ENCODE data around the gene CIB4. TPM values are rescaled to one million over a fixed set of nuclear protein-coding genes. Genes with fewer than 3 reads are reported as not detected.

CIB4 gene
- total and polyA plus RNA-seq, 2 of the 13 experiments (the other 11 are each of a cell fraction or from before 2014, with no cell fraction given), result not detected

DNA sequence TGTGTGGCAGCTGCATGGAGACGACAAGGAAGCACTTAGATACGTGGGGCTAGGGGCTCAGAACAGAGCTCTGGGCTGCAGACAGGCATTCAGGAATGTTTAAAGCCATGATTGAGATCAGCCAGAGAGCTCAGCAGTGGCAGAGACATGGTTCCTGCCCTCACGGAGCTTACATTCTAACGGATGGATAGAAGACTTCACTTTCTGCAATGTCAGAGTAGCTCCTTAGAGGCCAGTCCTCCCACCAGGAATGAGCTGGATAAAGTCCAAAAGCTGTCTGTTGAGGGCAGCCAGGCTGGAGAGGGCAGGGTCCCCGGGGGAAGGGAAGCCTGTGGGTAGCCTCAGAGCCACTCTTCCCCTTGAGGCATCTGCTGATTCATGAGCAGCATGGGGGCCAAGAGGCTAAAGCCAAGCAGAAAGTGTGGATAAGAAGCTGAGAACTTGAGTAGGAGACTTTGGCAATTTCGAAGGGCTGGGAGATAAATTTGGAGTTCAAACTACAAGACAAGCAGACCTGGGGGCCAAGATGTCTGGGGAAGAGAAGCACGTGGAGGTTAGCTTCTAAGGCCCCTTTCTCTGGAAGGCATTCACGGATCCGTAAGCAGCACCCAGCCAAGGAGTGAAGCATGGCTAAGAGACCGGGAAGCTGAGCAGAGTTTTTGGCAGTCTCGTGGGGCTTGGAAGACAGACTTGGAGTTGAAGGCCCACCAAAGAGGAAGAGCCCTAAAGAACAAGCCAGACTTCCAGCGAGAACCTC lies 9.7 kb upstream of the CIB4 start (continued):
- TF ChIP-seq, protein P1, sequence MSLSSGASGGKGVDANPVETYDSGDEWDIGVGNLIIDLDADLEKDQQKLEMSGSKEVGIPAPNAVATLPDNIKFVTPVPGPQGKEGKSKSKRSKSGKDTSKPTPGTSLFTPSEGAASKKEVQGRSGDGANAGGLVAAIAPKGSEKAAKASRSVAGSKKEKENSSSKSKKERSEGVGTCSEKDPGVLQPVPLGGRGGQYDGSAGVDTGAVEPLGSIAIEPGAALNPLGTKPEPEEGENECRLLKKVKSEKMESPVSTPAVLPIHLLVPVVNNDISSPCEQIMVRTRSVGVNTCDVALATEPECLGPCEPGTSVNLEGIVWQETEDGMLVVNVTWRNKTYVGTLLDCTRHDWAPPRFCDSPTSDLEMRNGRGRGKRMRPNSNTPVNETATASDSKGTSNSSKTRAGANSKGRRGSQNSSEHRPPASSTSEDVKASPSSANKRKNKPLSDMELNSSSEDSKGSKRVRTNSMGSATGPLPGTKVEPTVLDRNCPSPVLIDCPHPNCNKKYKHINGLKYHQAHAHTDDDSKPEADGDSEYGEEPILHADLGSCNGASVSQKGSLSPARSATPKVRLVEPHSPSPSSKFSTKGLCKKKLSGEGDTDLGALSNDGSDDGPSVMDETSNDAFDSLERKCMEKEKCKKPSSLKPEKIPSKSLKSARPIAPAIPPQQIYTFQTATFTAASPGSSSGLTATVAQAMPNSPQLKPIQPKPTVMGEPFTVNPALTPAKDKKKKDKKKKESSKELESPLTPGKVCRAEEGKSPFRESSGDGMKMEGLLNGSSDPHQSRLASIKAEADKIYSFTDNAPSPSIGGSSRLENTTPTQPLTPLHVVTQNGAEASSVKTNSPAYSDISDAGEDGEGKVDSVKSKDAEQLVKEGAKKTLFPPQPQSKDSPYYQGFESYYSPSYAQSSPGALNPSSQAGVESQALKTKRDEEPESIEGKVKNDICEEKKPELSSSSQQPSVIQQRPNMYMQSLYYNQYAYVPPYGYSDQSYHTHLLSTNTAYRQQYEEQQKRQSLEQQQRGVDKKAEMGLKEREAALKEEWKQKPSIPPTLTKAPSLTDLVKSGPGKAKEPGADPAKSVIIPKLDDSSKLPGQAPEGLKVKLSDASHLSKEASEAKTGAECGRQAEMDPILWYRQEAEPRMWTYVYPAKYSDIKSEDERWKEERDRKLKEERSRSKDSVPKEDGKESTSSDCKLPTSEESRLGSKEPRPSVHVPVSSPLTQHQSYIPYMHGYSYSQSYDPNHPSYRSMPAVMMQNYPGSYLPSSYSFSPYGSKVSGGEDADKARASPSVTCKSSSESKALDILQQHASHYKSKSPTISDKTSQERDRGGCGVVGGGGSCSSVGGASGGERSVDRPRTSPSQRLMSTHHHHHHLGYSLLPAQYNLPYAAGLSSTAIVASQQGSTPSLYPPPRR (CRISPR knock-in tag; IDR thresholded peaks at IDR 0.05; ENCODE audit: borderline replicate concordance), result no peak
- no peak for TF ChIP-seq SMYD3 (CRISPR knock-in tag; IDR thresholded peaks at IDR 0.05)

DNA sequence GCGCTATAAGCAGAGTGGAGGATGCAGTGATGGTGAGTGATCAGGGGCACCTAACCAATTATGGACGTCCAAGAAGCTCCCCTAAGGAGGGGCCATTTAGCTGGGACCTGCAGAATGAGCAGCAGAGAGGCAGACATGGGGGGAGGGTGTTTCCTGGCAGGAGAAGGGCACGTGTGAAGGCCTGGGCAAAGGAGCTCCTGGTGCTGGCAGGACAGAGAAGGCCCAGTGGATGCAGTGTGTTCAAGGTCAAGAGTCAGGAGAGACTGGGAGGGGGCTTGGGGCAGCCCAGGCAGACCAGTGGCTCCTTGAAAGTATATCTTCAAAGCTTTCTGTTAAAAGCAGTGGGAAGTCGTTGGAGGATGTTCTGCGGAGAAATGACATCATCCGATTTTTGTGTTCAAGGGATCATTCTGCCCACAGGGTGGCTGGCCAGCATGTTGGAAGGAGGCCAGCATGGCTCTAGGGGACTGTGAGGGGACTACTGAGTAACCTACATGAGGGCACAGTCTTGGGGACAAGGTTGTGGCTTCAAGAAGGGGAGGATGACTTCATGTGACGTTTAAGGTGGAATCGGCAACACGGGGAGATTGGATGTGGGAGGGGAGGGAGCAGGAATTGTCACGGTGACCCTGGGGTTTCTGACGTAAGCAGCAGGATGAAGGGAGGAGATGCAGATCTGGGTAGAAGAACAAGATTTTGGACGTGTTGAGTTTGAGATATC lies 9.0 kb upstream of the CIB4 start:
- H3K27me3 ChIP-seq (ENCODE audit: control insufficient read depth in 1 of 2, insufficient read depth in 2 of 2, low read length in 2 of 2), result peaks cover 10 to 81% of the 10 kb centered on the region in 2 experiments
- ChIA-PET POLR2A (no interaction called here), CTCF (ENCODE audit: low intra/inter-chr PET ratio, low total read pairs) (no interaction called here)
- no peak overlapping the region for H2AFZ ChIP-seq (ENCODE audit: low read length)
- no peaks in the 10 kb centered on the region for H4K20me1 ChIP-seq (ENCODE audit: insufficient read depth, low read length)
- ATAC-seq (no peak), FAIRE-seq (no peak), DNase-seq (ENCODE audit: low spot score) (no peak)
- no peak overlapping the region for H3K4me3 ChIP-seq (replicated peaks in 1 of 3; ENCODE audit: insufficient read depth in 1 of 3, low read depth in 2 of 3, low read length in 3 of 3)
- no TSS peak for BruUV-seq (replicated peaks)
- H3K9ac ChIP-seq (ENCODE audit: insufficient read depth, low read depth, low read length), result no peak overlapping the region
- H3K27ac ChIP-seq (ENCODE audit: extremely low read length, insufficient read depth, low read length), result no peak overlapping the region
- in situ Hi-C loops (cut with HindIII; ENCODE audit: extremely low pct_ligation_motif_present, low pct_unique_long_range_greater_than_20kb), result no loop called here
- no peaks in the 10 kb centered on the region for H3K36me3 ChIP-seq (replicated peaks in 1 of 2; ENCODE audit: control insufficient read depth in 1 of 2, insufficient read depth in 2 of 2, low read length in 2 of 2)
- no peak overlapping the region for H3K4me2 ChIP-seq (ENCODE audit: low read depth, low read length)
- H3K4me1 ChIP-seq (ENCODE audit: insufficient read depth, low read length), result no peaks in the 10 kb centered on the region
- TF ChIP-seq ZNF180 (CRISPR knock-in tag; IDR thresholded peaks at IDR 0.05; ENCODE audit: borderline replicate concordance, low read depth) (no peak), CREB1 (IDR thresholded peaks at IDR 0.05) (peak; percentile 61), CREB1 (CRISPR knock-in tag; IDR thresholded peaks at IDR 0.05) (no peak), SAP130 (CRISPR knock-in tag; IDR thresholded peaks at IDR 0.05; ENCODE audit: low read depth) (no peak), BHLHE40 (IDR thresholded peaks at IDR 0.05; ENCODE audit: low read length) (no peak), HIVEP1 (CRISPR knock-in tag; IDR thresholded peaks at IDR 0.05) (no peak), ATF7 (IDR thresholded peaks at IDR 0.05) (peak; percentile 80), ATF7 (CRISPR knock-in tag; IDR thresholded peaks at IDR 0.05) (no peak), ZSCAN9 (CRISPR knock-in tag; IDR thresholded peaks at IDR 0.05; ENCODE audit: borderline replicate concordance) (no peak), CAMTA2 (CRISPR knock-in tag; IDR thresholded peaks at IDR 0.05; ENCODE audit: borderline replicate concordance) (no peak)
- intact Hi-C loops (cut with micrococcal nuclease; ENCODE audit: unreplicated experiment), result no loop called here
- WGBS (ENCODE audit: low lambda C conversion rate), result 47% methylated on average over 12 of the region's 12 CpGs
- no peaks in the 10 kb centered on the region for H3K79me2 ChIP-seq (ENCODE audit: insufficient read depth, low read length)
- no peaks in the 10 kb centered on the region for H3K9me3 ChIP-seq (ENCODE audit: low read length)

All from HepG2 (cell line).